Measurements from ENCODE around the gene MAST4.

Gene MAST4

GRCh38 chr5:66967102-66967501, 370.9 kb downstream of the MAST4 start:
- no peaks in the 10 kb centered on the region for H3K36me3 ChIP-seq (ENCODE audit: control insufficient read depth, insufficient read depth, low read length)
- no peak overlapping the region for H3K4me3 ChIP-seq (ENCODE audit: low read depth, low read length)
- no peaks in the 10 kb centered on the region for H3K27me3 ChIP-seq (ENCODE audit: control insufficient read depth, insufficient read depth, low read length)
- no peak overlapping the region for H3K9ac ChIP-seq (ENCODE audit: low read depth, low read length)
- H3K4me1 ChIP-seq (ENCODE audit: control insufficient read depth, insufficient read depth, low read length) = peaks cover 7% of the 10 kb centered on the region
- H3K9me3 ChIP-seq (ENCODE audit: control insufficient read depth, insufficient read depth, low read length) = no peaks in the 10 kb centered on the region

DNA sequence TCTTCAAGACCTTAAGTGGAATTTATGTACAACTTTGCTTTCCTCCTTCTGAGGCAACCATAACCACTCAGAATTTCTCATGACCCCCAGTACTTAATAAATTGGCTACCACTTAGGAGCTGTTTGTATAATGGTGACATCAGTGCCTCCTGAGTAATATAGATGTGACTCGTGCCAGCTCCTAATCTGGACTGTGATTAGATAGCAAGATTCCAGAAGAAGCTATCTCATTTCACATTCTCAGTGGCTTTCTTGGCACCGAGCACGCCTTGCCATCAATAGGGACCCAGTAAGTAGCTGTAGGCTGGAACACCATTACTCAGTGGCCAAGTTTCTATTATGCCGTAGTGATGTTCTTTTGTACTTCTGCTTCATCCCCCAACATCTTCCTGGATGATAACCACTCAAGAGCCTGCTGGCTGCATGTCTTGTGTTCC, 371.7 kb downstream of the MAST4 start:
- Histone ChIP-seq H3K36me3 (ENCODE audit: control insufficient read depth, insufficient read depth, low read length) (no peaks in the 10 kb centered on the region), H3K9me3 (ENCODE audit: control insufficient read depth, insufficient read depth, low read length) (no peaks in the 10 kb centered on the region), H3K4me3 (ENCODE audit: low read depth, low read length) (no peak overlapping the region), H3K4me1 (ENCODE audit: control insufficient read depth, insufficient read depth, low read length) (peaks cover 7% of the 10 kb centered on the region), H3K27me3 (ENCODE audit: control insufficient read depth, insufficient read depth, low read length) (no peaks in the 10 kb centered on the region), H3K9ac (ENCODE audit: low read depth, low read length) (no peak overlapping the region)

DNA sequence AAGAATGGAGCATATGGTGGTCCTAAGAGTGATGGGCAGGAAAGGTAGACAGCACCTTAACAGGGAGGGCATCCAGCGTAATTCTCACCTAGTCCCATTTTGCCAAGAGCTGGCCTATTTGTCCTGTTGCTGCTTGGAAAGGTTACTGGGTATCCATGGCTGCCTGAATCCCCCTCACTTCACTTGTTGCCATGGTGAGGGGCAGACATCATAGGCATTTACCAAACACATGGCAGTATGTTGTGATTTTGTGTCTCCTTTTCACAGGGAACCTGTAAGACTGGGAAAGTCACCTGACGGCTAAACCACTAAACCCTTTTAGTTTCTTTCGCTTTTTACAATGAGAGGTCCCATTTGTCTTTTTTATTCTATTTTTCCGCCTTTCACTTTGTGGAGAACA, 373.3 kb downstream of the MAST4 start:
- H3K36me3 ChIP-seq (ENCODE audit: control insufficient read depth, insufficient read depth, low read length) = no peaks in the 10 kb centered on the region
- H3K4me3 ChIP-seq (ENCODE audit: low read depth, low read length) = no peak overlapping the region
- no peak overlapping the region for H3K9ac ChIP-seq (ENCODE audit: low read depth, low read length)
- H3K27me3 ChIP-seq (ENCODE audit: control insufficient read depth, insufficient read depth, low read length) = no peaks in the 10 kb centered on the region
- H3K4me1 ChIP-seq (ENCODE audit: control insufficient read depth, insufficient read depth, low read length) = no peaks in the 10 kb centered on the region
- H3K9me3 ChIP-seq (ENCODE audit: control insufficient read depth, insufficient read depth, low read length) = no peaks in the 10 kb centered on the region

- no peaks in the 10 kb centered on the region for H3K9me3 ChIP-seq (ENCODE audit: control insufficient read depth, insufficient read depth, low read length)
- no peak overlapping the region for H3K9ac ChIP-seq (ENCODE audit: low read depth, low read length)
- H3K4me3 ChIP-seq (ENCODE audit: low read depth, low read length) = no peak overlapping the region
- H3K27me3 ChIP-seq (ENCODE audit: control insufficient read depth, insufficient read depth, low read length) = no peaks in the 10 kb centered on the region
- H3K4me1 ChIP-seq (ENCODE audit: control insufficient read depth, insufficient read depth, low read length) = no peaks in the 10 kb centered on the region
- no peaks in the 10 kb centered on the region for H3K36me3 ChIP-seq (ENCODE audit: control insufficient read depth, insufficient read depth, low read length)
Measured at GRCh38 chr5:66969963-66970362, 373.8 kb downstream of the MAST4 start.

- Histone ChIP-seq H3K4me3 (ENCODE audit: low read depth, low read length) (no peak overlapping the region), H3K36me3 (ENCODE audit: control insufficient read depth, insufficient read depth, low read length) (no peaks in the 10 kb centered on the region)
Measured at GRCh38 chr5:66972004-66972403, 375.8 kb downstream of the MAST4 start.

DNA sequence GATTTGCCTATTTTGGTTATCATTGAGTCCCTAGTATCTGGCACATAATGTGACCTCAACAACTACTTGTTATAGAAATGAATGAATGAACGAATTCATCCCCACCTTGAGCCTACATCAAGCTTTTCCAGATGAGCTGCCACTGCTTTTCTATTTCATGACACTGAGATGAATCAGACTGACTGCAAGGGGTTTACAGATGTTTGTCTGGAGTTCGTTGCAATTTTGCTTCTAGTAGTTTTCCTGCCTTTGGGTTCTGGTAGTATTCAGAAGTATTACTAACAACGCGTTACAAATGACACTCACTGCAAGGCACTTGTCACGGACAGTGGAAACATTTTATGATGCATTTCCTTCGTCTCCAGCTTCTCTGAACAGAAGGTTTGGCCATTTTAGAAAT, 378.1 kb downstream of the MAST4 start:
- no peak overlapping the region for H3K4me3 ChIP-seq (ENCODE audit: low read depth, low read length)
- H3K9me3 ChIP-seq (ENCODE audit: control insufficient read depth, insufficient read depth, low read length) = no peaks in the 10 kb centered on the region
- H3K9ac ChIP-seq (ENCODE audit: low read depth, low read length) = no peak overlapping the region
- H3K4me1 ChIP-seq (ENCODE audit: control insufficient read depth, insufficient read depth, low read length) = no peaks in the 10 kb centered on the region
- no peaks in the 10 kb centered on the region for H3K27me3 ChIP-seq (ENCODE audit: control insufficient read depth, insufficient read depth, low read length)
- no peaks in the 10 kb centered on the region for H3K36me3 ChIP-seq (ENCODE audit: control insufficient read depth, insufficient read depth, low read length)

More at GRCh38 chr5:66972004-66972403, 375.8 kb downstream of the MAST4 start:
- H3K9ac ChIP-seq (ENCODE audit: low read depth, low read length) = no peak overlapping the region
- H3K9me3 ChIP-seq (ENCODE audit: control insufficient read depth, insufficient read depth, low read length) = no peaks in the 10 kb centered on the region
- no peaks in the 10 kb centered on the region for H3K27me3 ChIP-seq (ENCODE audit: control insufficient read depth, insufficient read depth, low read length)
- H3K4me1 ChIP-seq (ENCODE audit: control insufficient read depth, insufficient read depth, low read length) = no peaks in the 10 kb centered on the region

GRCh38 chr5:66976108-66976507, 379.9 kb downstream of the MAST4 start:
- H3K36me3 ChIP-seq (ENCODE audit: control insufficient read depth, insufficient read depth, low read length) = no peaks in the 10 kb centered on the region
- no peak overlapping the region for H3K9ac ChIP-seq (ENCODE audit: low read depth, low read length)
- no peaks in the 10 kb centered on the region for H3K9me3 ChIP-seq (ENCODE audit: control insufficient read depth, insufficient read depth, low read length)
- no peak overlapping the region for H3K4me3 ChIP-seq (ENCODE audit: low read depth, low read length)
- no peaks in the 10 kb centered on the region for H3K27me3 ChIP-seq (ENCODE audit: control insufficient read depth, insufficient read depth, low read length)
- no peaks in the 10 kb centered on the region for H3K4me1 ChIP-seq (ENCODE audit: control insufficient read depth, insufficient read depth, low read length)

GRCh38 chr5:66979738-66980137, 383.5 kb downstream of the MAST4 start:
- Histone ChIP-seq H3K4me3 (ENCODE audit: low read depth, low read length) (no peak overlapping the region), H3K27me3 (ENCODE audit: control insufficient read depth, insufficient read depth, low read length) (no peaks in the 10 kb centered on the region), H3K36me3 (ENCODE audit: control insufficient read depth, insufficient read depth, low read length) (no peaks in the 10 kb centered on the region), H3K9me3 (ENCODE audit: control insufficient read depth, insufficient read depth, low read length) (no peaks in the 10 kb centered on the region), H3K4me1 (ENCODE audit: control insufficient read depth, insufficient read depth, low read length) (peaks cover 7% of the 10 kb centered on the region), H3K9ac (ENCODE audit: low read depth, low read length) (no peak overlapping the region)

DNA sequence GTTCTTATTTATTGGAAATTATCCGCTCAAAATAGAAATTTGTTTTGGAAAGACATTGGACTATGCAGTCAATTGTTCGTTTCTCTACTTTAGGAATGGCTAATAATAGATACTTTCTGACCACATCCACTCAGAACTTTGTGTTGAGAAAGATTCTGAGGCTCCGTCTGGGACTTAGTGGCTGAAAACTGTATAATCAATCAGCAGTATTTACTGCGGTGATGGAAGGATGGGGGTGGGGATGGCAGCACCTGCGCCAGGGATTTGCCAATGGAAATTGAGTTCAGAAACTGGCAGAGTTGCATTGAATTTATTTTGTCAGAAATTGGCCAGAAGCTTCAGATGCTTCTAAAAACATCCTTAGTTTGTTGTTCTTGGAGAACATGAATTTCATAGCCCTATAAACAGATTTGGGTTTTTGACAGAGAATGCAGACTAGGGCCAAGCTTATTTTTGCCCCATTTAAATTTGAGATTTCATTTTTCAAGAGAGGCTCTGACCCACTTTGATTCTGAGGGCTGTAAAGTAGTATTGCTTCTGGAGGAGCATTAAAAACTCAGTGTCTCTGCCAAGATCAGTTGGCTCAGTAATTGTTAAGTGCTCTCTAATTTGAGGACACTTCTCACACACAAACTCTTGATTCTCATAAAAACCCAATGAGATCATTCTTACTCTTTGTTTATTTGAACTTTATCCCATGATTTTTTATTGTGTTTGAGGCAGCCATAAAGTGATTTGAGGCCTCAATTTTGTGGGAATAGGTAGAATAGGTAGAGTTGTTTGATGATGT, 385.3 kb downstream of the MAST4 start:
- no peaks in the 10 kb centered on the region for H3K27me3 ChIP-seq (ENCODE audit: control insufficient read depth, insufficient read depth, low read length)
- no peaks in the 10 kb centered on the region for H3K36me3 ChIP-seq (ENCODE audit: control insufficient read depth, insufficient read depth, low read length)
- H3K9ac ChIP-seq (ENCODE audit: low read depth, low read length) = no peak overlapping the region
- peaks cover 9% of the 10 kb centered on the region for H3K4me1 ChIP-seq (ENCODE audit: control insufficient read depth, insufficient read depth, low read length)
- H3K4me3 ChIP-seq (ENCODE audit: low read depth, low read length) = no peak overlapping the region
- H3K9me3 ChIP-seq (ENCODE audit: control insufficient read depth, insufficient read depth, low read length) = no peaks in the 10 kb centered on the region

- Histone ChIP-seq H3K9me3 (ENCODE audit: control insufficient read depth, insufficient read depth, low read length) (no peaks in the 10 kb centered on the region), H3K36me3 (ENCODE audit: control insufficient read depth, insufficient read depth, low read length) (no peaks in the 10 kb centered on the region), H3K27me3 (ENCODE audit: control insufficient read depth, insufficient read depth, low read length) (no peaks in the 10 kb centered on the region), H3K4me3 (ENCODE audit: low read depth, low read length) (no peak overlapping the region), H3K4me1 (ENCODE audit: control insufficient read depth, insufficient read depth, low read length) (peaks cover 9% of the 10 kb centered on the region), H3K9ac (ENCODE audit: low read depth, low read length) (no peak overlapping the region)
Measured at GRCh38 chr5:66982056-66982387, 385.8 kb downstream of the MAST4 start.

DNA sequence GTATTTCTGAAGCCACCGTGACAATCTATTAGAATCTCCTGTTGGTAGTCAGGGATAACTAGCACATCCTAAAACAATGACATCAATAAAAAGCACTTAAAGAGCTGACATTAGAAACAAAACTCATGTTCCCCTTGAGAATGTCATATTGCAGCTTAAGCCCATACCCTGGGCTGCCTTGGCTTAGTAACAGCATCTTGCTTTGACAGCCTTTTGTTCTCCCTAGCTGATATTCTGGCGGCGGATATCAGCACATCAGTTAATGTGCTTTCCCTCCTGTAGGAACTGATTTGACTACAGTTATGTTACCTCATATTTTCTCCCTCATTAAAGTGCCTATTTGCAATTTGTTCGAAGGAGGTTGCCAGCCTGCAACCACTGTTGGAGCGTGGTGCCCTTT, 386.3 kb downstream of the MAST4 start:
- Histone ChIP-seq H3K4me1 (ENCODE audit: control insufficient read depth, insufficient read depth, low read length) (peaks cover 9% of the 10 kb centered on the region), H3K27me3 (ENCODE audit: control insufficient read depth, insufficient read depth, low read length) (no peaks in the 10 kb centered on the region), H3K9me3 (ENCODE audit: control insufficient read depth, insufficient read depth, low read length) (no peaks in the 10 kb centered on the region), H3K4me3 (ENCODE audit: low read depth, low read length) (no peak overlapping the region), H3K36me3 (ENCODE audit: control insufficient read depth, insufficient read depth, low read length) (no peaks in the 10 kb centered on the region), H3K9ac (ENCODE audit: low read depth, low read length) (no peak overlapping the region)

GRCh38 chr5:66985417-66985816, 389.2 kb downstream of the MAST4 start:
- H3K4me3 ChIP-seq (ENCODE audit: low read depth, low read length) = no peak overlapping the region
- no peaks in the 10 kb centered on the region for H3K27me3 ChIP-seq (ENCODE audit: control insufficient read depth, insufficient read depth, low read length)
- no peaks in the 10 kb centered on the region for H3K9me3 ChIP-seq (ENCODE audit: control insufficient read depth, insufficient read depth, low read length)
- H3K36me3 ChIP-seq (ENCODE audit: control insufficient read depth, insufficient read depth, low read length) = no peaks in the 10 kb centered on the region
- peaks cover 11% of the 10 kb centered on the region for H3K4me1 ChIP-seq (ENCODE audit: control insufficient read depth, insufficient read depth, low read length)
- no peak overlapping the region for H3K9ac ChIP-seq (ENCODE audit: low read depth, low read length)
